ENCODE data around the gene SMYD5. TPM values are rescaled to one million over a fixed set of nuclear protein-coding genes. Genes with fewer than 3 reads are reported as not detected.
"Not testable (repeated sequence)": the region's sequence is repeated elsewhere in the genome, so short reads cannot be mapped to it uniquely, and the experiment has no call there.

Gene SMYD5
- total RNA-seq: 56.7 and 62.7 TPM in 2 replicates

GRCh38 chr2:73214120-73215035 lies at the start of gene SMYD5:
SMYD5 (plus strand) TSS chr2:73214245; CDS start chr2:73214267, 22 bp downstream.
- peak within 1 kb of the TSS; percentile 91 for H3K4me3 Mint-ChIP-seq
- no peaks in the 10 kb centered on the region for H3K36me3 Mint-ChIP-seq (ENCODE audit: low read depth)
- peak; percentile 98 for DNase-seq
- peaks cover under 1% of the 10 kb centered on the region for H3K27me3 Mint-ChIP-seq
- intact Hi-C loops (cut with micrococcal nuclease): loop anchor here (1.0 to 5.0 kb wide), 4 partner anchors 19 to 173 kb away; partner anchors contain the start of genes ALMS1, PRADC1 and SFXN5
- H3K9me3 Mint-ChIP-seq: no peaks in the 10 kb centered on the region
- peaks cover 22% of the 10 kb centered on the region for H3K4me1 Mint-ChIP-seq
- H3K27ac Mint-ChIP-seq: peak within 1 kb of the TSS; percentile 87

GRCh38 chr2:73165978-73166377 lies 48.1 kb upstream of the SMYD5 start:
- H3K27me3 Mint-ChIP-seq; H3K4me3 Mint-ChIP-seq; H3K4me1 Mint-ChIP-seq; H3K27ac Mint-ChIP-seq; intact Hi-C loops (cut with micrococcal nuclease); H3K9me3 Mint-ChIP-seq; H3K36me3 Mint-ChIP-seq (ENCODE audit: low read depth); DNase-seq: not testable (repeated sequence)

GRCh38 chr2:73166813-73167212 lies 47.2 kb upstream of the SMYD5 start:
- H3K4me3 Mint-ChIP-seq; H3K36me3 Mint-ChIP-seq (ENCODE audit: low read depth); H3K27ac Mint-ChIP-seq; H3K27me3 Mint-ChIP-seq; H3K4me1 Mint-ChIP-seq; intact Hi-C loops (cut with micrococcal nuclease); DNase-seq; H3K9me3 Mint-ChIP-seq: not testable (repeated sequence)

- not testable (repeated sequence) for H3K9me3 Mint-ChIP-seq
These were observed 45.7 kb upstream of the SMYD5 start for GRCh38 chr2:73168348-73168747.

GRCh38 chr2:73170341-73170740 lies 43.7 kb upstream of the SMYD5 start:
- H3K4me3 Mint-ChIP-seq; H3K4me1 Mint-ChIP-seq; H3K9me3 Mint-ChIP-seq; H3K36me3 Mint-ChIP-seq (ENCODE audit: low read depth); intact Hi-C loops (cut with micrococcal nuclease); DNase-seq; H3K27ac Mint-ChIP-seq: not testable (repeated sequence)
- peaks cover 28% of the 10 kb centered on the region for H3K27me3 Mint-ChIP-seq

More at GRCh38 chr2:73168348-73168747, 45.7 kb upstream of the SMYD5 start:
- H3K36me3 Mint-ChIP-seq (ENCODE audit: low read depth); DNase-seq; intact Hi-C loops (cut with micrococcal nuclease); H3K27ac Mint-ChIP-seq; H3K4me3 Mint-ChIP-seq: not testable (repeated sequence)
- H3K4me1 Mint-ChIP-seq: peaks cover 10% of the 10 kb centered on the region
- peaks cover 14% of the 10 kb centered on the region for H3K27me3 Mint-ChIP-seq

GRCh38 chr2:73172963-73173362 lies 41.1 kb upstream of the SMYD5 start:
- Mint-ChIP-seq H3K4me1 (peaks cover 20% of the 10 kb centered on the region), H3K36me3 (ENCODE audit: low read depth) (no peaks in the 10 kb centered on the region), H3K27me3 (peaks cover 45% of the 10 kb centered on the region), H3K9me3 (no peaks in the 10 kb centered on the region), H3K27ac (peak overlapping the region; percentile 34), H3K4me3 (no peak overlapping the region)
- peak; percentile 68 for DNase-seq
- intact Hi-C loops (cut with micrococcal nuclease): loop anchor here (1.0 kb wide), 1 partner anchor 9 kb away; no protein-coding TSS in a partner anchor

- Mint-ChIP-seq H3K36me3 (ENCODE audit: low read depth) (no peaks in the 10 kb centered on the region), H3K4me1 (peaks cover 20% of the 10 kb centered on the region), H3K9me3 (no peaks in the 10 kb centered on the region), H3K27me3 (peaks cover 51% of the 10 kb centered on the region), H3K4me3 (peak overlapping the region; percentile 26), H3K27ac (no peak overlapping the region)
- no peak for DNase-seq
- intact Hi-C loops (cut with micrococcal nuclease): loop anchor here (1.0 kb wide), 1 partner anchor 9 kb away; no protein-coding TSS in a partner anchor
These were observed 40.3 kb upstream of the SMYD5 start for GRCh38 chr2:73173781-73174180.

- Mint-ChIP-seq H3K27me3 (peaks cover 49% of the 10 kb centered on the region), H3K4me1 (peaks cover 20% of the 10 kb centered on the region), H3K36me3 (ENCODE audit: low read depth) (no peaks in the 10 kb centered on the region), H3K9me3 (no peaks in the 10 kb centered on the region), H3K4me3 (no peak overlapping the region), H3K27ac (no peak overlapping the region)
- intact Hi-C loops (cut with micrococcal nuclease): no loop called here
- no peak for DNase-seq
These were observed 39.8 kb upstream of the SMYD5 start for GRCh38 chr2:73174244-73174643.

GRCh38 chr2:73174941-73175662 lies 38.9 kb upstream of the SMYD5 start:
- H3K4me3 Mint-ChIP-seq: peak overlapping the region; percentile 45

GRCh38 chr2:73175663-73176204 lies 38.3 kb upstream of the SMYD5 start:
- Mint-ChIP-seq H3K27ac (no peak overlapping the region), H3K9me3 (no peaks in the 10 kb centered on the region), H3K36me3 (ENCODE audit: low read depth) (no peaks in the 10 kb centered on the region), H3K4me3 (peak overlapping the region; percentile 88), H3K4me1 (peaks cover 20% of the 10 kb centered on the region), H3K27me3 (peaks cover 61% of the 10 kb centered on the region)
- intact Hi-C loops (cut with micrococcal nuclease): loop anchor here (5.0 kb wide), 1 partner anchor 103 kb away; the partner anchor contains the start of gene SFXN5
- peak; percentile 91 for DNase-seq

More at GRCh38 chr2:73174941-73175662, 38.9 kb upstream of the SMYD5 start:
- Mint-ChIP-seq H3K27ac (no peak overlapping the region), H3K9me3 (no peaks in the 10 kb centered on the region), H3K4me1 (peaks cover 20% of the 10 kb centered on the region), H3K36me3 (ENCODE audit: low read depth) (no peaks in the 10 kb centered on the region), H3K27me3 (peaks cover 57% of the 10 kb centered on the region)
- intact Hi-C loops (cut with micrococcal nuclease): loop anchor here (5.0 kb wide), 1 partner anchor 103 kb away; the partner anchor contains the start of gene SFXN5
- DNase-seq: no peak

- no peaks in the 10 kb centered on the region for H3K36me3 Mint-ChIP-seq (ENCODE audit: low read depth)
- H3K27ac Mint-ChIP-seq: peak overlapping the region; percentile 49
- DNase-seq: no peak
- peaks cover 22% of the 10 kb centered on the region for H3K4me1 Mint-ChIP-seq
- peaks cover 64% of the 10 kb centered on the region for H3K27me3 Mint-ChIP-seq
- intact Hi-C loops (cut with micrococcal nuclease): loop anchor here (5.0 kb wide), 1 partner anchor 104 kb away; the partner anchor contains the start of gene SFXN5
- peak overlapping the region; percentile 88 for H3K4me3 Mint-ChIP-seq
- no peaks in the 10 kb centered on the region for H3K9me3 Mint-ChIP-seq
These were observed 37.7 kb upstream of the SMYD5 start for GRCh38 chr2:73176205-73176880.

- Mint-ChIP-seq H3K9me3 (no peaks in the 10 kb centered on the region), H3K4me3 (peak overlapping the region; percentile 88), H3K36me3 (ENCODE audit: low read depth) (no peaks in the 10 kb centered on the region), H3K4me1 (peaks cover 22% of the 10 kb centered on the region), H3K27ac (peak overlapping the region; percentile 43), H3K27me3 (peaks cover 64% of the 10 kb centered on the region)
- peak; percentile 96 for DNase-seq
- intact Hi-C loops (cut with micrococcal nuclease): loop anchor here (1.0 to 5.0 kb wide), 6 partner anchors 35 to 285 kb away; partner anchors contain the start of gene SFXN5
These were observed 37.0 kb upstream of the SMYD5 start for GRCh38 chr2:73176881-73177644.
